Vagina (tissue), 2 donors: Measurements from ENCODE around the gene DUSP16. TPM values are rescaled to one million over a fixed set of nuclear protein-coding genes. Genes with fewer than 3 reads are reported as not detected.

ENCODE experiments used
- DNase-seq, 2 donors: peaks; one replicate each; pipeline ENCODE4 v3.0.0-alpha.2; 2017; ENCODE audit errors: extremely low spot score in 2 of 2
- H3K27ac ChIP-seq: fragments of 200-600 bp; sonication (generic); one replicate; pipeline ENCODE4 v1.5.1; 2019
- H3K27me3 ChIP-seq: fragments of 200-600 bp; sonication (generic); one replicate; pipeline ENCODE4 v1.5.1; 2019
- H3K36me3 ChIP-seq, 2 donors: fragments of 200-600 bp; sonication (generic); one replicate each; pipeline ENCODE4 v1.5.1; 2017 to 2019
- H3K4me1 ChIP-seq: fragments of 200-600 bp; sonication (generic); one replicate; pipeline ENCODE4 v1.5.1; 2019
- H3K4me3 ChIP-seq, 2 donors: fragments of 200-600 bp; sonication (generic); 1 replicate in 1 of 2; 2 replicates in 1 of 2; pipeline ENCODE4 v1.5.1; 2016 to 2019
- H3K9me3 ChIP-seq: fragments of 200-600 bp; sonication (generic); one replicate; pipeline ENCODE4 v1.5.1; 2019
- POLR2A ChIP-seq, 2 donors: fragments of 450-650 bp; IDR thresholded peaks; one replicate each; pipeline ENCODE4 v1.6.1; 2017; ENCODE audit warnings: antibody characterized with exemption in 2 of 2, mild to moderate bottlenecking in 2 of 2, moderate library complexity in 2 of 2
- POLR2AphosphoS5 ChIP-seq, 2 donors: sonication (generic); formaldehyde crosslinking; IDR thresholded peaks; one replicate each; pipeline ENCODE4 v1.9.0; 2017; ENCODE audit warnings: antibody characterized with exemption in 2 of 2, mild to moderate bottlenecking in 2 of 2, low read depth in 1 of 2; ENCODE audit not compliant: insufficient read depth in 1 of 2
- intact Hi-C: fragments of 100-400 bp; cut with DNase I; formaldehyde crosslinking; loops from one replicate; pipeline ENCODE4 v1.15.1; 2023
- total RNA-seq: library from RNA; depleted of rRNA; stranded (reverse); fragments of >200 nt; gene quantifications from one replicate; pipeline ENCODE4 v1.2.3, GENCODE V29; 2016
- TF ChIP-seq, protein P1 (sequence below), 3 experiments: fragments of 450-650 bp in 2 of 3; fragments of 200-600 bp in 1 of 3; sonication (generic) in 1 of 3; IDR thresholded peaks; one replicate each; pipeline ENCODE4 v1.5.1; 2017 to 2019; ENCODE audit warnings: antibody characterized with exemption in 3 of 3, mild to moderate bottlenecking in 2 of 3, moderate library complexity in 2 of 3

The DUSP16 gene
- total RNA-seq, 1 donor from 2014 or later, result 30.9 TPM

DNA sequence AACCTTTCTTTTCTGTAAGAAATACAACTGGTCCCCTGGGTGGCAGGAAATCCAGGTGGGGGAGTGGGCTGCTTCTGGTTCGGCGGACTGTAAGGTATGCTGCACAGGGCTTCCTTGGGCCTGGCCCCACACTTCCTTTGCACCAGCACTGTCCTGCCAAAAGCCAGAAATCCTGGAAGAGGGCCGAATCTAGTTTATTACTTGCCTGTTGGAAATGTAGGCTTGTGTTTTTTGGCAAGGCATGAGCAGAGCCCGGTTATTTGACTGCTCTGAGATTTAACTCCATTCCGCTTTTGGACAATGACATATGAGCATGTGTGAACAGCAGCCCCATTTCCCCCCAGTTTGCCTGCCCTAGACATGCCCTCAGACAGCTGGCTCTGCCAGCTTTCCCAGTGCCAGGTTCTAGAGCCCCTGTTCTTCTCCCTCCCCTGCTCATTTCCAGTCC is 119.2 kb downstream of the DUSP16 start:
- intact Hi-C loops, result no loop called here
- H3K4me1 ChIP-seq, result peaks cover 28% of the 10 kb centered on the region
- DNase-seq, result no peak
- TF ChIP-seq POLR2AphosphoS5 (IDR thresholded peaks at IDR 0.05; ENCODE audit: insufficient read depth in 1 of 2, low read depth in 1 of 2), result no peak
- no peak for TF ChIP-seq POLR2A (IDR thresholded peaks at IDR 0.05)
- TF ChIP-seq, protein P1, sequence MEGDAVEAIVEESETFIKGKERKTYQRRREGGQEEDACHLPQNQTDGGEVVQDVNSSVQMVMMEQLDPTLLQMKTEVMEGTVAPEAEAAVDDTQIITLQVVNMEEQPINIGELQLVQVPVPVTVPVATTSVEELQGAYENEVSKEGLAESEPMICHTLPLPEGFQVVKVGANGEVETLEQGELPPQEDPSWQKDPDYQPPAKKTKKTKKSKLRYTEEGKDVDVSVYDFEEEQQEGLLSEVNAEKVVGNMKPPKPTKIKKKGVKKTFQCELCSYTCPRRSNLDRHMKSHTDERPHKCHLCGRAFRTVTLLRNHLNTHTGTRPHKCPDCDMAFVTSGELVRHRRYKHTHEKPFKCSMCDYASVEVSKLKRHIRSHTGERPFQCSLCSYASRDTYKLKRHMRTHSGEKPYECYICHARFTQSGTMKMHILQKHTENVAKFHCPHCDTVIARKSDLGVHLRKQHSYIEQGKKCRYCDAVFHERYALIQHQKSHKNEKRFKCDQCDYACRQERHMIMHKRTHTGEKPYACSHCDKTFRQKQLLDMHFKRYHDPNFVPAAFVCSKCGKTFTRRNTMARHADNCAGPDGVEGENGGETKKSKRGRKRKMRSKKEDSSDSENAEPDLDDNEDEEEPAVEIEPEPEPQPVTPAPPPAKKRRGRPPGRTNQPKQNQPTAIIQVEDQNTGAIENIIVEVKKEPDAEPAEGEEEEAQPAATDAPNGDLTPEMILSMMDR (IDR thresholded peaks at IDR 0.05), result no peak
- H3K27me3 ChIP-seq, result no peaks in the 10 kb centered on the region
- no peak overlapping the region for H3K4me3 ChIP-seq
- H3K9me3 ChIP-seq, result no peaks in the 10 kb centered on the region
- peak overlapping the region; percentile 75 for H3K27ac ChIP-seq
- H3K36me3 ChIP-seq, result no peaks in the 10 kb centered on the region

DNA sequence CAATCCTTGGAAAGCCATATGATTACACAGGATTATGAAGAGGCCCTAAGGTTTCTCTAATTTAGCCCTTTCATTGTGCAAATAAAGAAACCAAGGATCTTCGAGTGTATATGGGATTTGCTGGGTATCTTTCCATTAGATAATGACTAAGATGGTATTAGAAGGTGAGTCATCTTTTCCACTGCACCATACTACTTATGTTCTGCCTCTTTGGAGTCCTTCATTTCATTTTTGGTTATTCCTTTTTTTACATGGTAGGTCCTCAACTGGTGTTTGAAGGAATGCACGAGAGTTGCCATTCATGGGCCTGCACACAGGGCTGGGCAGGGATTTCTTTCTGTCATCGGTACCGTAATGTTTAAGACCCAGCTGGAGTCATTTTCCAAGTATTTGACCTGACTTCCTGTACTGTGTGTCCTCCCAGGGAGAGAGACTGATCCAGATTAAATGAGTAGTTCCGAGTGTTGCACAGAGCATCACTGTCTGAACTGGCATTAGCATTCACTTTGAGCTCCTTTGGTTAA is 120.1 kb downstream of the DUSP16 start:
- no peak for DNase-seq
- peaks cover 28% of the 10 kb centered on the region for H3K4me1 ChIP-seq
- H3K36me3 ChIP-seq, result no peaks in the 10 kb centered on the region
- H3K9me3 ChIP-seq, result no peaks in the 10 kb centered on the region
- TF ChIP-seq, protein P1 (IDR thresholded peaks at IDR 0.05), result no peak
- intact Hi-C loops, result no loop called here
- peak overlapping the region; percentile 75 for H3K27ac ChIP-seq
- no peaks in the 10 kb centered on the region for H3K27me3 ChIP-seq
- no peak overlapping the region for H3K4me3 ChIP-seq

DNA sequence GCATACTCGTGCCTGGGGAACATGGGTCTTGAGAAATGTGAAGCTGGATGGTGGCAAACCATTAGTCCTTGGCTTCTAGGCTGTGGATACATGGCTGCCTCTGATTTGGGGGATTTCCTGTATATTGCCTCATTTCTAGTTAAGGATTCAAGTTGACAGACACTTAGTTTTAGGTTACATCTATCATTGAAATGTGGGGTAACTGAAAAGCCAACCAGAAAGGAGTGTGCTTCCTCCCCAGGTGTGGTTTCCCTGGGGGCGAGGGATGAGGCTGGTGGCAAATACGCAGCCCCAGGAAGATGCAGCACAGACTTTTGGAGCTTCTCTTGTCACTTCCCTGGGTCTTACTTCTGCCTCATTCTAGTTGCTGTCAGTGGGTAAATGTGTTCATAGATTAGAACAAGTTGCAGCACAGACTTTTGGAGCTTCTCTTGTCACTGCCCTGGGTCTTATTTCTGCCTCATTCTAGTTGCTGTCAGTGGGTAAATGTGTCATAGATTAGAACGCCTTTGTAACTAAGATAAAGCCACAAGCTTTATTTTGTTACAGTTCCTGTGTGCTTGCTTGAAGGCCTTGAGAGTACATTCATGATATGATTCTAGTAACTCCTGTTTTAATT is 120.7 kb downstream of the DUSP16 start:
- intact Hi-C loops, result no loop called here
- H3K36me3 ChIP-seq, result no peaks in the 10 kb centered on the region
- DNase-seq, result no peak
- H3K4me3 ChIP-seq, result no peak overlapping the region
- H3K4me1 ChIP-seq, result peaks cover 28% of the 10 kb centered on the region
- TF ChIP-seq POLR2AphosphoS5 (IDR thresholded peaks at IDR 0.05; ENCODE audit: insufficient read depth in 1 of 2, low read depth in 1 of 2) (no peak), POLR2A (IDR thresholded peaks at IDR 0.05) (no peak)
- TF ChIP-seq, protein P1 (IDR thresholded peaks at IDR 0.05), result no peak
- H3K27ac ChIP-seq, result peak overlapping the region; percentile 75
- no peaks in the 10 kb centered on the region for H3K9me3 ChIP-seq
- H3K27me3 ChIP-seq, result no peaks in the 10 kb centered on the region

DNA sequence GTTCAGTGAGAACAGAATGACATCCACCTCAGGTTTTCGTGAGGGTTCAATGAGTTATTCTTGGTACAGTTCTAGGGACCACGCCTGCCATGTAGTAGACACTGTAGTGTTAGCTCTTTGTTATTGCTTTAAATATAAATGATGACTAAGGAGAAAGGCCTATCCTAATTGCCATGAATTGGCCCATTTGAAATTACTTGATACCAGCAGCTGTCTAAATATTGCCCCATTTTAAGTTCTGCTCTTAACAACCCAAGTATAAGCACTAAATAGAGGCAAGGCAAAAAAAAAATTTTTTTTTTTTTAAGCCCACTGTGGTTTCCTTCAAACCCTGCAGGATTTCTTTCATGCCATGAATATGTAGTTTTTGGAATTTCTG is 121.2 kb downstream of the DUSP16 start:
- DNase-seq, result no peak
- TF ChIP-seq POLR2AphosphoS5 (IDR thresholded peaks at IDR 0.05; ENCODE audit: insufficient read depth in 1 of 2, low read depth in 1 of 2), result no peak
- no peak for TF ChIP-seq POLR2A (IDR thresholded peaks at IDR 0.05)
- TF ChIP-seq, protein P1 (IDR thresholded peaks at IDR 0.05), result no peak
- peak overlapping the region; percentile 75 for H3K27ac ChIP-seq
- H3K9me3 ChIP-seq, result no peaks in the 10 kb centered on the region
- H3K36me3 ChIP-seq, result no peaks in the 10 kb centered on the region
- no peaks in the 10 kb centered on the region for H3K27me3 ChIP-seq
- H3K4me1 ChIP-seq, result peaks cover 28% of the 10 kb centered on the region
- H3K4me3 ChIP-seq, result no peak overlapping the region
- intact Hi-C loops, result no loop called here

DNA sequence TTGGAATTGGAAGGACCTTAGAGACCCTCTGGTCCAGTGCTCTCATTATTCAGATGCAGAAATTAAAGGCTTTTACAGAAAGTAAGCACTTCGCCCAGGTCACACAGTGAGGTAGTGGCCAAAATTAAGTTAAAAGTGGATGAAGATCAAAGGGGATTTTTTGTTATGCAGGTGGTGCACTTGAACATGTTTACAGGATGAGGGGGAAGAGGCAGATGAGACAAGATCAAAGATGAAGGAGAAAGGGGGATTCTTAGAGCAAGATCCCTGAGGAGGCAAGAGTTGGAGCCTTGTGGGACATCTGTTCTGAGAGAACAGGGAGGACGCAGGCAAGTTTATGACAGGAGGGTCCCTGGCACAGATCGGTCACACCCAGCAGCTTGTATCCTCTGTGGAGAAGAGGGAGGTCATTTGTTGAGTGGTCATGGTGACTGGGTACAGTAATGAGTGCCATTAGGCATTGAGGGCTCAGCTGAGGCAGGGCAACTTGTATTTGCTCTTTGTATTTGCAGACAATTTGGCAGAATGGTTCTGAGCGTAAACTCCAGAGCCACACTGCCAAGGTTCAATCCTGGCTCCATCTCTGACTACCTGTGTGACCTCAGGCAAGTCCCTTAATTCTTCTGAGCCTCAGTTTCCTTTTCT is 121.8 kb downstream of the DUSP16 start:
- no peak for DNase-seq
- intact Hi-C loops, result no loop called here
- TF ChIP-seq, protein P1 (IDR thresholded peaks at IDR 0.05), result no peak
- TF ChIP-seq POLR2A (IDR thresholded peaks at IDR 0.05), result no peak
- no peak for TF ChIP-seq POLR2AphosphoS5 (IDR thresholded peaks at IDR 0.05; ENCODE audit: insufficient read depth in 1 of 2, low read depth in 1 of 2)
- Histone ChIP-seq H3K4me1 (peaks cover 28% of the 10 kb centered on the region), H3K27ac (peak overlapping the region; percentile 75), H3K36me3 (no peaks in the 10 kb centered on the region), H3K9me3 (no peaks in the 10 kb centered on the region), H3K27me3 (no peaks in the 10 kb centered on the region), H3K4me3 (no peak overlapping the region)
